B cell (primary cell): Measurements from ENCODE around the gene GPX7. TPM values are rescaled to one million over a fixed set of nuclear protein-coding genes. Genes with fewer than 3 reads are reported as not detected.
A peak's percentile ranks its signal among the peaks of the same experiment; 100 is the strongest.

Experiments used
- ATAC-seq: fragments of 200-7000 bp; cut with Tn5 transposase; one replicate; pipeline ENCODE4 v1.10.0; 2021; ENCODE audit warnings: low read depth, mild to moderate bottlenecking, moderate number of reproducible peaks, moderate library complexity
- CTCF ChIA-PET: fragments of 350-600 bp; sonication (Branson Sonifier 250); formaldehyde crosslinking; loops from one replicate; lab custom pipeline; 2021; ENCODE audit warnings: antibody characterized with exemption, inconsistent platforms; lab: Charles Lee
- POLR2A ChIA-PET: fragments of 350-600 bp; sonication (Branson Sonifier 250); formaldehyde crosslinking; loops from one replicate; lab custom pipeline; 2021; ENCODE audit warnings: antibody characterized with exemption; lab: Charles Lee
- DNase-seq: peaks from one replicate; pipeline ENCODE4 v3.0.0; 2013
- H2AFZ ChIP-seq: 2 replicates; pipeline ENCODE4 v1.6.1; 2012; ENCODE audit warnings: mild to moderate bottlenecking, low read depth, low read length; ENCODE audit not compliant: insufficient read depth, poor library complexity, severe bottlenecking
- H3K27ac ChIP-seq, 2 donors: 1 replicate in 1 of 2; 2 replicates in 1 of 2; pipeline ENCODE4 v1.5.1; 2012 to 2013; ENCODE audit warnings: low read length in 2 of 2, mild to moderate bottlenecking in 2 of 2, moderate library complexity in 1 of 2
- H3K27me3 ChIP-seq, 4 experiments: fragments of 200-600 bp in 1 of 4; sonication (generic) in 1 of 4; replicated peaks in 1 of 4; 1 replicate in 2 of 4; 2 replicates in 2 of 4; pipeline versions ENCODE4 v1.6.1 to v1.7.0; 2013 to 2016; ENCODE audit warnings: low read length in 3 of 4, mild to moderate bottlenecking in 2 of 4, mixed read lengths in 1 of 4, moderate library complexity in 1 of 4; ENCODE audit not compliant: insufficient read depth in 4 of 4, control insufficient read depth in 3 of 4; ENCODE audit errors: control extremely low read depth in 1 of 4
- H3K36me3 ChIP-seq, 2 experiments: replicated peaks in 1 of 2; 1 replicate in 1 of 2; 2 replicates in 1 of 2; pipeline versions ENCODE4 v1.6.1 to v1.7.1; 2013; ENCODE audit warnings: low read length in 1 of 2; ENCODE audit not compliant: insufficient read depth in 2 of 2, control insufficient read depth in 1 of 2; ENCODE audit errors: control extremely low read depth in 1 of 2, extremely low read depth in 1 of 2
- H3K4me1 ChIP-seq, 2 donors: fragments of 200-600 bp in 1 of 2; sonication (generic) in 1 of 2; 1 replicate in 1 of 2; 2 replicates in 1 of 2; pipeline versions ENCODE4 v1.5.1 to v1.6.1; 2013 to 2017; ENCODE audit warnings: low read length in 2 of 2; ENCODE audit not compliant: control insufficient read depth in 2 of 2, insufficient read depth in 2 of 2
- H3K4me2 ChIP-seq: replicated peaks from 2 replicates; pipeline ENCODE3; 2012; ENCODE audit warnings: mild to moderate bottlenecking, low read depth, low read length; ENCODE audit not compliant: poor library complexity, severe bottlenecking
- H3K4me3 ChIP-seq, 5 experiments: fragments of 200-600 bp in 1 of 5; sonication (generic) in 1 of 5; 1 replicate in 3 of 5; 2 replicates in 2 of 5; pipeline versions ENCODE4 v1.5.1 to v1.7.0; 2011 to 2016; ENCODE audit warnings: low read length in 4 of 5, mild to moderate bottlenecking in 4 of 5, low read depth in 2 of 5, control low read depth in 1 of 5, moderate library complexity in 1 of 5; ENCODE audit not compliant: insufficient read depth in 1 of 5; ENCODE audit errors: control extremely low read depth in 1 of 5, extremely low read depth in 1 of 5
- H3K79me2 ChIP-seq: fragments of 200-600 bp; sonication (generic); one replicate; pipeline ENCODE4 v1.6.0; 2016; ENCODE audit warnings: low read length; ENCODE audit not compliant: control insufficient read depth, insufficient read depth
- H3K9ac ChIP-seq: fragments of 200-600 bp; sonication (generic); 2 replicates; pipeline ENCODE4 v1.6.1; 2017; ENCODE audit warnings: mild to moderate bottlenecking, low read length, moderate library complexity
- H3K9me3 ChIP-seq, 3 donors: one replicate each; pipeline versions ENCODE4 v1.6.1 to v1.7.1; 2013; ENCODE audit warnings: low read length in 2 of 3; ENCODE audit not compliant: control insufficient read depth in 2 of 3, insufficient read depth in 1 of 3; ENCODE audit errors: control extremely low read depth in 1 of 3
- H4K20me1 ChIP-seq: 2 replicates; pipeline ENCODE4 v1.6.0; 2012; ENCODE audit warnings: mild to moderate bottlenecking, low read length; ENCODE audit not compliant: insufficient read depth, control insufficient read depth, poor library complexity, severe bottlenecking
- H3K27ac Mint-ChIP-seq: one replicate; pipeline ENCODE4 v1.8.0; 2021; ENCODE audit warnings: mixed read lengths
- H3K27me3 Mint-ChIP-seq: one replicate; pipeline ENCODE4 v1.8.0; 2021; ENCODE audit warnings: mixed read lengths
- H3K4me1 Mint-ChIP-seq: one replicate; pipeline ENCODE4 v1.8.0; 2021; ENCODE audit warnings: mixed read lengths
- H3K4me3 Mint-ChIP-seq: one replicate; pipeline ENCODE4 v1.8.0; 2021; ENCODE audit warnings: mixed read lengths
- H3K9me3 Mint-ChIP-seq: one replicate; pipeline ENCODE4 v1.8.0; 2022; ENCODE audit warnings: mixed read lengths; ENCODE audit not compliant: insufficient read depth
- CTCF ChIP-seq: fragments of 200-600 bp; IDR thresholded peaks from one replicate; pipeline ENCODE4 v1.8.0; 2022; ENCODE audit warnings: antibody characterized with exemption, mild to moderate bottlenecking
- EZH2 ChIP-seq: IDR thresholded peaks from 2 replicates; pipeline ENCODE4 v1.6.1; 2012; ENCODE audit warnings: borderline replicate concordance, low read depth, mild to moderate bottlenecking, moderate library complexity, low read length; ENCODE audit not compliant: insufficient read depth, poor library complexity, severe bottlenecking
- WGBS: methylation state at CpG from one replicate; pipeline ENCODE4 v1.1.5; 2013; ENCODE audit warnings: missing lambda C conversion rate; ENCODE audit not compliant: insufficient coverage; 5-methylcytosine and 5-hydroxymethylcytosine counted together
- intact Hi-C: fragments of 100-400 bp; cut with micrococcal nuclease; formaldehyde crosslinking; loops from one replicate; pipeline ENCODE4 v1.10.0; 2022
- polyA plus RNA-seq: library from polyadenylated mRNA; depleted of rRNA; stranded (reverse); fragments of >200 nt; gene quantifications from 2 replicates; pipeline ENCODE4 v1.2.3, GENCODE V29; 2012
- total RNA-seq, 2 donors: library from RNA; stranded (reverse); fragments of 120-200 nt in 1 of 2; gene quantifications; 1 replicate in 1 of 2; 2 replicates in 1 of 2; pipeline versions ENCODE4 v1.2.3 to v1.2.4, GENCODE V29; 2013 to 2022

GPX7 gene
- total and polyA plus RNA-seq, 2 donors (not counting 1 experiment from before 2014, with no cell fraction given), result 21.4 to 27.6 TPM

DNA sequence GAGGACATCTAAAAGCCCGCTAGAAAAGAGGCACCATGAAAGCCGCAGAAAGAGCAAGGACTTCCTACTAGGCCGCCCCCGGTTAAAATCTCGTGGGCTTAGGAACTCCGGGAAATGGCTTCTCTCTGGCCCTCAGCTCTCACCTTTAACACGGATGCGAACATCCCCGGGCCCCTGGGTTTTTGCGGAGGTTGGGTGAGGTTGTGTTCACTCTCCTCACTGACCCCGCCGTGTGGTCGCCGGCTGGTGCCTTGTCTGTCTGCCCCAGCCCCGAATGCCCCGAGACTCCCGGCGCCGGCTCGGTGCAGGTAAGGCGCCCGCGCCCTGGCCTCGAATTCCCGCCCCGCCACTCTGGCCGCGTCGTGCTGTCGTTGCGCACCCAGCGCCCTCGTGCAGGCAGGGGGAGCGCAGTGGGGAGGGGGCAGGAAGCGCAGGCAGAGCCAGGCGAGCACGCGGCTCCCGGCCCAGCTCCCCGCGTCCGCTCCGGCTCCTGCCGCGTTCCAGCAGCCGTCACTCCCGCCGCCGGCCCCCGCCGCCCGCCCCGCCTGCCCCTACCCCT, 30.6 kb downstream of the GPX7 start, which contains the start of gene SHISAL2A:
SHISAL2A (plus strand) TSS at position 437 of the 559 bp plus-strand sequence. CDS start 326 bp downstream, outside the sequence.
- H4K20me1 ChIP-seq, result no peaks in the 10 kb centered on the region
- peak within 1 kb of the TSS; percentile 74 for H3K9ac ChIP-seq
- no peaks in the 10 kb centered on the region for H3K9me3 Mint-ChIP-seq
- ChIA-PET POLR2A (interaction anchor here (0.6 to 4.3 kb wide), 15 partner anchors 8 to 102 kb away, joined by 3 to 82 read pairs (median 5); partner anchors contain the start of gene TUT4), CTCF (interaction anchor here (0.6 to 7.3 kb wide), 14 partner anchors 9 to 228 kb away, joined by 3 to 42 read pairs (median 4); partner anchors contain the start of genes ORC1, PRPF38A and TUT4)
- intact Hi-C loops, result loop anchor here (1.0 kb wide), 1 partner anchor 31 kb away; the partner anchor contains the start of gene GPX7
- 4% methylated on average over 46 of the region's 53 CpGs for WGBS
- no peaks in the 10 kb centered on the region for H3K27me3 Mint-ChIP-seq
- no peaks in the 10 kb centered on the region for H3K27me3 ChIP-seq
- peak; percentile 19 for ATAC-seq
- H3K4me1 Mint-ChIP-seq, result peaks cover 75% of the 10 kb centered on the region
- H3K9me3 ChIP-seq, result no peaks in the 10 kb centered on the region
- no peak for TF ChIP-seq EZH2
- TF ChIP-seq CTCF, result no peak
- peaks cover 79% of the 10 kb centered on the region for H3K79me2 ChIP-seq
- H3K4me3 ChIP-seq, result peak within 1 kb of the TSS; percentile 52 to 77 (median 70)
- peaks cover 74 to 85% of the 10 kb centered on the region in 2 donors for H3K4me1 ChIP-seq
- DNase-seq, result peak; percentile 78
- peak within 1 kb of the TSS; percentile 98 for H3K4me3 Mint-ChIP-seq
- H3K4me2 ChIP-seq, result peak within 1 kb of the TSS; percentile 84
- peak within 1 kb of the TSS; percentile 99 for H3K27ac Mint-ChIP-seq
- peak within 1 kb of the TSS; percentile 78 for H2AFZ ChIP-seq
- H3K27ac ChIP-seq, result peak within 1 kb of the TSS; percentile 89 to 99
- H3K36me3 ChIP-seq, result peaks cover 0 to 1% of the 10 kb centered on the region in 2 experiments

- peak overlapping the region; percentile 70 to 99 for H3K27ac ChIP-seq
- no peaks in the 10 kb centered on the region for H3K9me3 ChIP-seq
- peaks cover 79% of the 10 kb centered on the region for H3K79me2 ChIP-seq
- peaks cover 78 to 88% of the 10 kb centered on the region in 2 donors for H3K4me1 ChIP-seq
- ATAC-seq, result peak; percentile 1
- H2AFZ ChIP-seq, result peak overlapping the region; percentile 69
- TF ChIP-seq EZH2, result no peak
- TF ChIP-seq CTCF, result no peak
- DNase-seq, result peak; percentile 71
- 1% methylated on average over 52 of the region's 52 CpGs for WGBS
- H3K4me2 ChIP-seq, result peak overlapping the region; percentile 84
- intact Hi-C loops, result no loop called here
- ChIA-PET POLR2A (interaction anchor here (0.6 to 4.3 kb wide), 14 partner anchors 8 to 158 kb away, joined by 3 to 82 read pairs (median 4); partner anchors contain the start of gene TUT4), CTCF (interaction anchor here (0.5 to 7.3 kb wide), 13 partner anchors 12 to 135 kb away, joined by 3 to 42 read pairs (median 4); partner anchors contain the start of gene TUT4)
- peaks cover 0 to 1% of the 10 kb centered on the region in 2 experiments for H3K36me3 ChIP-seq
- no peaks in the 10 kb centered on the region for H4K20me1 ChIP-seq
- H3K27me3 Mint-ChIP-seq, result no peaks in the 10 kb centered on the region
- peak overlapping the region; percentile 99 for H3K27ac Mint-ChIP-seq
- H3K4me1 Mint-ChIP-seq, result peaks cover 78% of the 10 kb centered on the region
- H3K27me3 ChIP-seq, result no peaks in the 10 kb centered on the region
- H3K4me3 ChIP-seq, result peak overlapping the region; percentile 52 to 77 (median 70)
- H3K9ac ChIP-seq, result peak overlapping the region; percentile 74
- no peaks in the 10 kb centered on the region for H3K9me3 Mint-ChIP-seq
- peak overlapping the region; percentile 98 for H3K4me3 Mint-ChIP-seq
Measured at GRCh38 chr1:52633291-52633754, 31.2 kb downstream of the GPX7 start.
